Erythroblast (primary cell): ENCODE data around the gene MAP4K2.

ENCODE experiments used
- GATA1 ChIP-seq: IDR thresholded peaks from 2 replicates; pipeline ENCODE4 v1.6.1; 2011; ENCODE audit warnings: low read depth, mild to moderate bottlenecking, control low read depth, low read length, moderate library complexity
- POLR2A ChIP-seq: IDR thresholded peaks from 2 replicates; pipeline ENCODE4 v1.6.1; 2011; ENCODE audit warnings: mild to moderate bottlenecking, low read length

- no peak for TF ChIP-seq POLR2A
- no peak for TF ChIP-seq GATA1
These were observed 28.4 kb upstream of the MAP4K2 start for GRCh38 chr11:64831411-64831891.
